Neural cell (in vitro differentiated cells): ENCODE results near the gene JAG2.

ENCODE experiments used
- EP300 ChIP-seq: fragments of 450-650 bp; conservative IDR thresholded peaks from 2 replicates; pipeline ENCODE4 v1.6.1; 2014; ENCODE audit warnings: antibody characterized with exemption, mild to moderate bottlenecking, moderate library complexity; ENCODE audit not compliant: poor library complexity, severe bottlenecking
- EZH2 ChIP-seq: fragments of 200-600, 300-800 bp; shearing (Covaris generic), sonication (generic); IDR thresholded peaks from 2 replicates; pipeline ENCODE4 v1.6.1; 2014; ENCODE audit warnings: antibody characterized with exemption, low read length, borderline replicate concordance, mild to moderate bottlenecking; ENCODE audit not compliant: insufficient read depth, poor library complexity, severe bottlenecking

GRCh38 chr14:105217774-105218173, 49.2 kb upstream of the JAG2 start:
- TF ChIP-seq EZH2 (no peak), EP300 (no peak)
